Measurements from ENCODE around the gene XXYLT1. TPM values are rescaled to one million over a fixed set of nuclear protein-coding genes. Genes with fewer than 3 reads are reported as not detected.

XXYLT1 gene
- total and polyA plus RNA-seq, 2 of the 8 experiments (the other 6 are each of a cell fraction or from before 2014, with no cell fraction given), result 18.9 to 23.8 TPM

- TF ChIP-seq CTCF (IDR thresholded peaks at IDR 0.05; ENCODE audit: control extremely low read depth in 1 of 3, insufficient read depth in 1 of 3, low read depth in 1 of 3, low read length in 3 of 3) (peak; percentile 63 to 74 (median 69)), SAP30 (IDR thresholded peaks at IDR 0.05; ENCODE audit: insufficient read depth, insufficient replicate concordance, low read length) (no peak)
These were observed 235.4 kb downstream of the XXYLT1 start (continued) for GRCh38 chr3:195035345-195036202.
